ENCODE data around the gene GRXCR1. TPM values are rescaled to one million over a fixed set of nuclear protein-coding genes. Genes with fewer than 3 reads are reported as not detected.

The GRXCR1 gene
- total RNA-seq, result not detected in 2 replicates

GRCh38 chr4:42892413-42892812 lies at the start of gene GRXCR1:
Gene GRXCR1 (plus strand): TSS chr4:42892713. CDS start chr4:42893267, 554 bp downstream.

Other genes starting within 250 kb of the GRXCR1 start
- gene ATP8A1, start 235.6 kb upstream of the GRXCR1 start, total RNA-seq, result 1.6 and 6.1 TPM in 2 replicates

All from uterine smooth muscle cell (primary cell).